ENCODE data around the gene TUBE1.

DNA sequence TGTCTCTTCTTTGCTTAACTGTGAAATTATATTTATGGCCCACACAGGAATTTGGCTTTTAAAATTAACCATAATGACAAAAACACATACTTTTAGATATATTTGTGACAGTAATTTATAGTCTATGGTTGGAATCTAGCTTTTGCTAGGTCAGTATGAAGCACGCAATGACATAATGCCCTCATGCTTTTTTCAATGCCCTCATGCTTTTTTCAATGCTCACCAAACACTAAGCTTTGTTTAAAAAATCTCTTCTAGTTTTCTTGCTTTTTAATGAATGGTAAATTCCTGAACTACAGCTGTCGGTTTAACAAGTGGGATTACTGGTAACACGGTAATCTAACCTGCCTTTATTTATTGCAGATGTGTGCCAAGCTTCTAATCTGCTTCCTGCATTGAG, 20.7 kb downstream of the TUBE1 start:
- TF ChIP-seq EZH2 (IDR thresholded peaks at IDR 0.05; ENCODE audit: insufficient read depth, poor library complexity, severe bottlenecking) (no peak), EZH2phosphoT487 (IDR thresholded peaks at IDR 0.05; ENCODE audit: insufficient read depth, low read depth) (no peak)
